Cardiac muscle cell (in vitro differentiated cells and primary cell): ENCODE data around the gene RBBP6. TPM values are rescaled to one million over a fixed set of nuclear protein-coding genes. Genes with fewer than 3 reads are reported as not detected.

Experiments used
- DNase-seq, 2 donors: peaks; one replicate each; pipeline versions ENCODE4 v3.0.0 to v3.0.0-alpha.2; 2010 to 2017; ENCODE audit warnings: low read depth in 1 of 2, low spot score in 1 of 2
- H3K27ac ChIP-seq: fragments of 200-600 bp; sonication (generic); 2 replicates; pipeline ENCODE4 v1.5.1; 2016
- H3K27me3 ChIP-seq: fragments of 200-600 bp; sonication (generic); 2 replicates; pipeline ENCODE4 v1.6.0; 2016; ENCODE audit warnings: control low read depth
- H3K36me3 ChIP-seq: fragments of 200-600 bp; sonication (generic); 2 replicates; pipeline ENCODE4 v1.5.1; 2016; ENCODE audit warnings: control low read depth
- H3K4me1 ChIP-seq: fragments of 200-600 bp; sonication (generic); 2 replicates; pipeline ENCODE4 v1.8.1; 2017; ENCODE audit warnings: low read depth, mild to moderate bottlenecking, mixed run types
- H3K4me3 ChIP-seq: fragments of 200-600 bp; sonication (generic); 2 replicates; pipeline ENCODE4 v1.5.1; 2016; ENCODE audit warnings: mild to moderate bottlenecking
- H3K9me3 ChIP-seq: fragments of 200-600 bp; sonication (generic); 2 replicates; pipeline ENCODE4 v1.5.1; 2017; ENCODE audit warnings: low read depth, mild to moderate bottlenecking, control low read depth
- polyA plus RNA-seq: library from polyadenylated mRNA; unstranded; fragments of >200 nt; fragmentation: Nextera tagmentation; extraction: Ambion mirVana; gene quantifications from 2 replicates; pipeline ENCODE4 v1.2.1, GENCODE V29; 2016
- total RNA-seq: library from RNA; depleted of rRNA; stranded (reverse); fragments of >200 nt; gene quantifications from 2 replicates; pipeline ENCODE4 v1.2.3, GENCODE V29; 2016
- TF ChIP-seq, protein P1 (sequence below): IDR thresholded peaks from 2 replicates; pipeline ENCODE4 v1.5.1; 2012; ENCODE audit warnings: low read depth, mild to moderate bottlenecking, low read length

RBBP6 gene
- total and polyA plus RNA-seq, 2 experiments from 2014 or later: 82.5 to 145 TPM

DNA sequence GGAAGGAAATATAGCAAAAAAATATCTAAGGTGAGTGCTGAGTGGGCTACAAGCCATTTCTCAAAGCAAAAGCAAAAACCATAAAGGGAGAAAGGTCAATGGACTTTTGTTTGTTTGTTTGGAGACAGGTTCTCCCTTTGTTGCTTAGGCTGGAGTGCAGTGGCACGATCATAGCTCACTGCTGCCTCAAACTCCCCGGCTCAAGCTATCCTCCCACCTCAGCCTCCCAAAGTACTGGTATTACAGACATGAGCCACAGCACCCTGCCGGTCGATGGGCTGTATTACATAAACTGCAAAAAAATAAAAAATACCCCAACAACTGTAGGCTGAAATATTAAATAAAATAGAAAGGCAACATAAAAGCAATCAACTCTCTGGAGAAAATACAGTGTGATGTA lies 3.5 kb upstream of the RBBP6 start:
- Histone ChIP-seq H3K27me3 (no peaks in the 10 kb centered on the region), H3K4me1 (no peaks in the 10 kb centered on the region), H3K36me3 (no peaks in the 10 kb centered on the region), H3K9me3 (no peaks in the 10 kb centered on the region), H3K27ac (no peak overlapping the region), H3K4me3 (no peak overlapping the region)
- TF ChIP-seq, protein P1, sequence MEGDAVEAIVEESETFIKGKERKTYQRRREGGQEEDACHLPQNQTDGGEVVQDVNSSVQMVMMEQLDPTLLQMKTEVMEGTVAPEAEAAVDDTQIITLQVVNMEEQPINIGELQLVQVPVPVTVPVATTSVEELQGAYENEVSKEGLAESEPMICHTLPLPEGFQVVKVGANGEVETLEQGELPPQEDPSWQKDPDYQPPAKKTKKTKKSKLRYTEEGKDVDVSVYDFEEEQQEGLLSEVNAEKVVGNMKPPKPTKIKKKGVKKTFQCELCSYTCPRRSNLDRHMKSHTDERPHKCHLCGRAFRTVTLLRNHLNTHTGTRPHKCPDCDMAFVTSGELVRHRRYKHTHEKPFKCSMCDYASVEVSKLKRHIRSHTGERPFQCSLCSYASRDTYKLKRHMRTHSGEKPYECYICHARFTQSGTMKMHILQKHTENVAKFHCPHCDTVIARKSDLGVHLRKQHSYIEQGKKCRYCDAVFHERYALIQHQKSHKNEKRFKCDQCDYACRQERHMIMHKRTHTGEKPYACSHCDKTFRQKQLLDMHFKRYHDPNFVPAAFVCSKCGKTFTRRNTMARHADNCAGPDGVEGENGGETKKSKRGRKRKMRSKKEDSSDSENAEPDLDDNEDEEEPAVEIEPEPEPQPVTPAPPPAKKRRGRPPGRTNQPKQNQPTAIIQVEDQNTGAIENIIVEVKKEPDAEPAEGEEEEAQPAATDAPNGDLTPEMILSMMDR: peak; percentile 8
- DNase-seq: no peak

DNA sequence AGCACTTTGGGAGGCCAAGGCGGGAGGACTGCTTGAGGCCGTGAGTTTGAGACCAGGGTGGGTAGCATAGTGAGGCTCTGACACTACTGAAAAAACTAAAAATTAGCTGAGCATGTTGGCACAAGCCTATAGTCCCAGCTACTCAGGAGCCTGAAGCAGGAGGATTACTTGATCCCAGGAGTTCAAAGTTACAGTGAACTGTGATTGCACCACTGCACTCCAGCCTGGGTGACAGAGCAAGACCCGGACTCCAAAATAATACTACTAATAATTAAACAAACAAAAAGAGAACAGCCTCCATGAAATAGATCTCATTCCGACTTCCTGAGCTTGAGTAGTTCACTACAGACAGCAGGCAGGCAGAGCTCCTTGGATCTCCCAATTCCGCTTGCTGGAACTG lies 2.7 kb upstream of the RBBP6 start:
- H3K4me1 ChIP-seq: no peaks in the 10 kb centered on the region
- TF ChIP-seq, protein P1: no peak
- H3K4me3 ChIP-seq: no peak overlapping the region
- no peaks in the 10 kb centered on the region for H3K36me3 ChIP-seq
- no peak for DNase-seq
- H3K27me3 ChIP-seq: no peaks in the 10 kb centered on the region
- H3K27ac ChIP-seq: no peak overlapping the region
- H3K9me3 ChIP-seq: no peaks in the 10 kb centered on the region

DNA sequence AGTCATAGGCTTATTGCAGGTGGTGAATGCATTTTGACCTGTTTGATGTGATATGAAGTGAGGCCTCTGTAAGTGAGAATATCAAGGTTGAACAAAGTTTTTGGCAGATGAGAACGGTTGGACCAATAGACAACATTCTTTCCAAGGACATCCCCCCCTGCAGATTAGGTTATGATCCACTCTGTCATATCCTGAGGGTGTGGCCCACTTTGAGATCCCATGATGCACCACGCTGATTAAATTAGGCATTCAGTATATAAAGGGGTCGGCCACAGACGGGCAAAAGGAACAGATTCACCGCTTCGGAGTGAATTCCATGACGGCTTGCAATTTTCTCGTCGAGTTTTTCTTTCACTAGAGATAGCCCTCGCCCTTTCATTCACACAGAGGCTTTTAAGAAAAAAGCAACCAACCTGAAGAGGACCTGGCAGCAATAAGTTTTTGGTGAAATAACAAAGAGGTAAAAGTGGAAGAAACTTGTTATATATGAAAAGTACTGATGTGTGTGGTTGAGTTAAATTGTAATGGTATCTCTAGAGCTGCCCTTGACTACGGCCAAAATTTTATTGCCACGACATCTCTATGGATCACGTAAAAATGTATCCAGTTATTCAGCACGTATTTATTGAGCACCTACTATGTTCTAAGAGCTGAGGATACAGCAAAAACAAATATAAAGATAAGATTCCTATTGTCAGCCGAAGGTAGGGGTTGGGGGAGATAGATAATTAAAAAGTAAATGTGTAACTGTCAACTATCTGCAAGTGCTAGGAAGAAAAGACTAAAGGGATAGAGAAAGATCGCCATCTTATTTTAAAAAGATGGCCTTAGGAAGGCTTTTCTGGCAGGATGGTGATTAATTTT lies 1.7 kb upstream of the RBBP6 start:
- Histone ChIP-seq H3K4me1 (peaks cover 10% of the 10 kb centered on the region), H3K27me3 (no peaks in the 10 kb centered on the region), H3K27ac (no peak overlapping the region), H3K4me3 (no peak overlapping the region), H3K36me3 (no peaks in the 10 kb centered on the region), H3K9me3 (no peaks in the 10 kb centered on the region)
- TF ChIP-seq, protein P1: no peak
- DNase-seq: no peak

DNA sequence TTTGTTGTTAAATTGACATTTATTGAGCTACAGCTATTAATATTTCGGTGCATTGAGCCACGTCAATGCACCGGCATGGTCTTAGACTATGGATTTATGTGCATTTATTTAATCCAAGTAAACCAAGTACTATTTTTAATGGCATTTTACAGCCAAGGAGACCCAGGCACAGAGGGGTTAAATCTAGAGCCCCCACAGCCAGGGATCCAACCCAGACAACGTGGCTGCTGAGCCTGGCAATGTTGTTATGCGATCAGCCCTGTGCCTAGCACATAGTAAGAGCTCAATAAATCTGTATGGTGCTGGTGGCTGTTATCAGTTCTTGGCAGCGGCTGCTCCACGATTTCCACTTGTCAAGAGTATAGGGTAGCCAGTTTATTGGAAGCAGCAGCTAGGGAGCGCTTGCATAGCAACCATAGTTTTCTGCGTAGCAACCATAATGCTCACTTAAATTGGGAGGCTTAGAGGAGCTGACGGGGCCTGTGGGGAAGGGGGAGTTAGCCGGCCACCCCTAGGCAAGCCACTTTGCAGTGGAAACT lies 541 bp upstream of the RBBP6 start:
- Histone ChIP-seq H3K4me1 (peaks cover 21% of the 10 kb centered on the region), H3K27me3 (no peaks in the 10 kb centered on the region), H3K9me3 (no peaks in the 10 kb centered on the region), H3K4me3 (peak overlapping the region; percentile 87), H3K36me3 (no peaks in the 10 kb centered on the region), H3K27ac (peak overlapping the region; percentile 56)
- no peak for DNase-seq
- TF ChIP-seq, protein P1: no peak

DNA sequence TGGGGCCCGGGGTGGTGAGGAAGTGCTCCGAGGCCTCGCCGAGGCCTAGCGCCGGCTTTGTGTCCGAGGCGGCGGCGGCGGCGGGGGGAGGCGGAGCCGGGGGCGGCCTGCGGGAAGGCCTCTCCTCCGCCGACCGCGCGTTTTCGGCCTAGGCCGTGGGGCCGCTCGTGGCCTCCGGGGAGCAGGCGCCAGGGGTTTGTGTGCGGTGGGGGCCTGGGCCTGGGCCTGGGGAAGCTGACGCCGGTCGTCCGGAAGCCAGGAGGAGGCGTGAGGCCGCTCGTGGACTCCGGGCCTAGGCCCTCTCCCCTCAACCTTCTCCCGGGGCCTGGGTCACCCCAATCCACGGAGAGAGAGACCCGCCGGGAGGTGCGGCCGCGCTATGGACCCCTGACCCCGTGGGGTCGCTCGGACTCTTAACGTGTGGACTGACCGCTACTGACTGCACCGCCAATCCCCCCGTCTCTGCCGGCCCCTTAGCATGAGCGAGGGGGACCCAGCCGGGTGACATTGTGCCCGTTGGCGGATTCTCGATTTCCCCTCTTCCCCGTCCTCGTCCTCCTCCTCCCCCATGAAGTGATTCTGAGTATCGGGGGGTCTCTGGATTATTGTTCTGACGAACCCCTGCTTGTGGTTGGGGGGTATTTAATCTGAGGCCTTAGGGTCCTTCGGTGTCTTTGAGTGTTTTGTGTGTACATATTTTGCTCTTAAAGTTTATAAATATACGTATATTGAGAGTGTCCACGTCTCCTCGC lies 660 bp downstream of the RBBP6 start:
- no peaks in the 10 kb centered on the region for H3K36me3 ChIP-seq
- TF ChIP-seq, protein P1: no peak
- peak; percentile 55 to 61 for DNase-seq
- H3K4me1 ChIP-seq: peaks cover 32% of the 10 kb centered on the region
- no peaks in the 10 kb centered on the region for H3K27me3 ChIP-seq
- H3K4me3 ChIP-seq: peak overlapping the region; percentile 87
- H3K27ac ChIP-seq: peak overlapping the region; percentile 100
- H3K9me3 ChIP-seq: no peaks in the 10 kb centered on the region
